Neural crest cell (in vitro differentiated cells): ENCODE results near the gene FLYWCH1. TPM values are rescaled to one million over a fixed set of nuclear protein-coding genes. Genes with fewer than 3 reads are reported as not detected.

ENCODE experiments used
- DNase-seq: peaks from one replicate; pipeline ENCODE4 v3.0.0; 2021; ENCODE audit warnings: low read depth, mixed read lengths, low spot score
- H3K27ac Mint-ChIP-seq: one replicate; pipeline ENCODE4 v1.8.0; 2021; ENCODE audit warnings: mild to moderate bottlenecking, mixed read lengths; ENCODE audit not compliant: unreplicated experiment
- H3K27me3 Mint-ChIP-seq: 2 replicates; pipeline ENCODE4 v1.8.0; 2021; ENCODE audit warnings: low read depth, mild to moderate bottlenecking, mixed read lengths
- H3K36me3 Mint-ChIP-seq: 2 replicates; pipeline ENCODE4 v1.8.0; 2021; ENCODE audit warnings: low read depth, mild to moderate bottlenecking, mixed read lengths
- H3K4me1 Mint-ChIP-seq: 2 replicates; pipeline ENCODE4 v1.8.0; 2021; ENCODE audit warnings: mixed read lengths
- H3K4me3 Mint-ChIP-seq: one replicate; pipeline ENCODE4 v1.8.0; 2021; ENCODE audit warnings: mild to moderate bottlenecking, mixed read lengths
- H3K9me3 Mint-ChIP-seq: 2 replicates; pipeline ENCODE4 v1.8.0; 2021; ENCODE audit warnings: mixed read lengths
- total RNA-seq: library from RNA; stranded (reverse); gene quantifications from 2 replicates; pipeline ENCODE4 v1.2.1, GENCODE V29; 2021
- TF ChIP-seq, protein P1 (sequence below): fragments of 200-600 bp; sonication (generic); conservative IDR thresholded peaks from 2 replicates; pipeline ENCODE4 v1.5.0; 2021; ENCODE audit warnings: antibody characterized with exemption, mild to moderate bottlenecking

The FLYWCH1 gene
- total RNA-seq, 1 donor from 2014 or later, result 26.4 TPM

DNA sequence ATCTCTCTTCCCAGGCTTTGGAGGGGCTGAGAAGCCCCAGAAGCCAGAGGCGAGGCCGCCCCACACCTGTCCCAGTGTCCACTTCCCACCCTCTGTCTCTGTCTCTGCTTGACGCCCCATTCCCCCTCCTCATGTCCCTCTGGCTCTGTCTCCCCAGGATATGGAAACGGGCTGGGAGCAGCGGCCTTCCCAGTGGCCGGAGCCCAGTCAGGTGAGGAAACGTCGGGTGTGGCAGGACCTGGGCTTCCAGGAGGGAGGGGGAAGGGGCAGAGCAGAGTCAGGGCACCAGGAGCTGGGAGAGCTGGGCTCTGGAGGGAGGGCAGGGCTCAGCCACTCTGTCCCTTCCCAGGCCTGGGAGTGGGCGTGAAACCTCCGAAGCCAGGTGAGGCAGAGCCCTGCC is 79.2 kb downstream of the FLYWCH1 start:
- no peaks in the 10 kb centered on the region for H3K9me3 Mint-ChIP-seq
- no peak for DNase-seq
- no peaks in the 10 kb centered on the region for H3K4me1 Mint-ChIP-seq
- no peak overlapping the region for H3K27ac Mint-ChIP-seq
- no peaks in the 10 kb centered on the region for H3K27me3 Mint-ChIP-seq
- no peaks in the 10 kb centered on the region for H3K36me3 Mint-ChIP-seq
- no peak overlapping the region for H3K4me3 Mint-ChIP-seq
- TF ChIP-seq, protein P1, sequence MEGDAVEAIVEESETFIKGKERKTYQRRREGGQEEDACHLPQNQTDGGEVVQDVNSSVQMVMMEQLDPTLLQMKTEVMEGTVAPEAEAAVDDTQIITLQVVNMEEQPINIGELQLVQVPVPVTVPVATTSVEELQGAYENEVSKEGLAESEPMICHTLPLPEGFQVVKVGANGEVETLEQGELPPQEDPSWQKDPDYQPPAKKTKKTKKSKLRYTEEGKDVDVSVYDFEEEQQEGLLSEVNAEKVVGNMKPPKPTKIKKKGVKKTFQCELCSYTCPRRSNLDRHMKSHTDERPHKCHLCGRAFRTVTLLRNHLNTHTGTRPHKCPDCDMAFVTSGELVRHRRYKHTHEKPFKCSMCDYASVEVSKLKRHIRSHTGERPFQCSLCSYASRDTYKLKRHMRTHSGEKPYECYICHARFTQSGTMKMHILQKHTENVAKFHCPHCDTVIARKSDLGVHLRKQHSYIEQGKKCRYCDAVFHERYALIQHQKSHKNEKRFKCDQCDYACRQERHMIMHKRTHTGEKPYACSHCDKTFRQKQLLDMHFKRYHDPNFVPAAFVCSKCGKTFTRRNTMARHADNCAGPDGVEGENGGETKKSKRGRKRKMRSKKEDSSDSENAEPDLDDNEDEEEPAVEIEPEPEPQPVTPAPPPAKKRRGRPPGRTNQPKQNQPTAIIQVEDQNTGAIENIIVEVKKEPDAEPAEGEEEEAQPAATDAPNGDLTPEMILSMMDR, result no peak

GRCh38 chr16:2991566-2992261 is 80.0 kb downstream of the FLYWCH1 start:
- Mint-ChIP-seq H3K4me3 (no peak overlapping the region), H3K9me3 (no peaks in the 10 kb centered on the region), H3K36me3 (no peaks in the 10 kb centered on the region), H3K27ac (no peak overlapping the region), H3K27me3 (no peaks in the 10 kb centered on the region), H3K4me1 (no peaks in the 10 kb centered on the region)
- TF ChIP-seq, protein P1, result no peak
- DNase-seq, result no peak

DNA sequence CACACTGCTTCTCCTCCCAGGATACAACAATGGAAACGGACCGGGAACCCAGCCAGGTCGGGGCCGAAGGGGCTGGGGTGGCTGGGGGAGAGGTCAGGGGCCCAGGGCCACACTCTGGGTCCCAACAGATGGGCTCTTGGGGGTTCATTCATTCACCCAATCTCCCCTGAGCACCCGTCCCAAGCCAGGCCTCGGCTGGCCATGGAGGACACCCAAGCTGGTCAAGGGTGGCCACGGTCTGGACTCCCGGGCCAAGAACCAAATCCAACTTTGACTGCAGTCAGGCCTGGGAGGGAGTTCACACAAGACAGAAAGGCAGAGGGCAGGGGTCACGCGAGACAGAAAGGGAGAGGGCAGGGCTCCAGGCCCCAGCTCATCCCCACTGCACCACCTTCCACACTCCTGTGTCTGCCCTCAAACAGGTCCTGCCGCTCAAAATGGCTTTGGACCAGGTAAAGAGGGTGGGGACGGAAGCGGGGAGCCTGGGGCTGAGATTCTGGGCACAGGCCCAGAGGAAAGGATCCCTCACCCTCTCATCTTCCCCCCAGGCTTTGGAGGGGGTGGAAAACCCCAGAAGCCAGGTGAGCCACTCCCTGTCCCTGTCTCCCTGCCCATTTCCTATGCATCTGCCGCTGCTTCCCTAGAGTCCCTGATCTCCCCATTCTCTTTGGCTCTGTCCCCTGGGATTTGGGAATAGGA is 80.8 kb downstream of the FLYWCH1 start:
- Mint-ChIP-seq H3K4me1 (no peaks in the 10 kb centered on the region), H3K4me3 (no peak overlapping the region), H3K36me3 (no peaks in the 10 kb centered on the region), H3K27ac (no peak overlapping the region), H3K27me3 (no peaks in the 10 kb centered on the region), H3K9me3 (no peaks in the 10 kb centered on the region)
- no peak for DNase-seq
- TF ChIP-seq, protein P1, result no peak

GRCh38 chr16:2996298-2996697 is 84.6 kb downstream of the FLYWCH1 start:
- Mint-ChIP-seq H3K4me3 (no peak overlapping the region), H3K27me3 (peaks cover 9% of the 10 kb centered on the region), H3K27ac (no peak overlapping the region), H3K36me3 (no peaks in the 10 kb centered on the region), H3K4me1 (no peaks in the 10 kb centered on the region), H3K9me3 (no peaks in the 10 kb centered on the region)
- TF ChIP-seq, protein P1, result no peak
- no peak for DNase-seq

- Mint-ChIP-seq H3K27me3 (peaks cover 29% of the 10 kb centered on the region), H3K9me3 (no peaks in the 10 kb centered on the region), H3K27ac (no peak overlapping the region), H3K4me1 (no peaks in the 10 kb centered on the region), H3K4me3 (no peak overlapping the region), H3K36me3 (no peaks in the 10 kb centered on the region)
- no peak for DNase-seq
- TF ChIP-seq, protein P1, result no peak
These were observed 88.2 kb downstream of the FLYWCH1 start for GRCh38 chr16:2999929-3000328.
